HG03196 (cell line): ENCODE data around the gene RERE.
"Not testable (repeated sequence)": the region's sequence is repeated elsewhere in the genome, so short reads cannot be mapped to it uniquely, and the experiment has no call there.

Source experiments
- ATAC-seq: cut with Tn5 transposase; IDR thresholded peaks from one replicate; pipeline ENCODE4 v1.9.1; 2021; ENCODE audit not compliant: unreplicated experiment

RERE gene

DNA sequence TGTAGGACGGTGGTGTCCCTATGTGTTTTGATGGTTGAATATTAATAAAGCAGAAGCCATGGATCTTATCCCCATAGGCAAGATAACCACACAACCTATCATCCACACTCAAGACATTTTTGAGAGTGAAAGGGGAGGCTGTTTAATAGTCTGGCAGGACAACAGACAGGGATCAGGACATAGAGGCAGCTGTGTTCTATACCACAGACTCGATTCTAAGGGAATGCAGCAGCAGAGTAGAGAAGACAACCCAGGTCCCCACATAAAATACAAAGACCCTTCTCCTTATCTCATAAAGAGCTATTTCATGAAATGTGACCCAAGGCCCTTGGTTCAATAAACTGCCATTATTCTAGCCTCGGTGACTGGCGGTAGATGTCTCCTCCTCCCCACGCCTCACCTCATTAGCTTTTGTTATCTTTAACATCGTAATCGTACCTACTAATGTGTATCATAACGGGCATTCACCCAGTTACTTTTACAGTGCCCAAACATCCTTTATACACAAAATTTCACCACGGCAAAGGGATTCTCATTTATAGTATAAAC lies 196.3 kb downstream of the RERE start:
- not testable (repeated sequence) for ATAC-seq

- ATAC-seq, result not testable (repeated sequence)
These were observed 197.4 kb downstream of the RERE start for GRCh38 chr1:8619917-8620502.

GRCh38 chr1:8619419-8619818 lies 198.0 kb downstream of the RERE start:
- not testable (repeated sequence) for ATAC-seq

- not testable (repeated sequence) for ATAC-seq
These were observed 200.6 kb downstream of the RERE start for GRCh38 chr1:8616791-8617190.

GRCh38 chr1:8611634-8612515 lies 205.6 kb downstream of the RERE start:
- ATAC-seq, result not testable (repeated sequence)

- no peak for ATAC-seq
These were observed 209.5 kb downstream of the RERE start for GRCh38 chr1:8607906-8608305.

DNA sequence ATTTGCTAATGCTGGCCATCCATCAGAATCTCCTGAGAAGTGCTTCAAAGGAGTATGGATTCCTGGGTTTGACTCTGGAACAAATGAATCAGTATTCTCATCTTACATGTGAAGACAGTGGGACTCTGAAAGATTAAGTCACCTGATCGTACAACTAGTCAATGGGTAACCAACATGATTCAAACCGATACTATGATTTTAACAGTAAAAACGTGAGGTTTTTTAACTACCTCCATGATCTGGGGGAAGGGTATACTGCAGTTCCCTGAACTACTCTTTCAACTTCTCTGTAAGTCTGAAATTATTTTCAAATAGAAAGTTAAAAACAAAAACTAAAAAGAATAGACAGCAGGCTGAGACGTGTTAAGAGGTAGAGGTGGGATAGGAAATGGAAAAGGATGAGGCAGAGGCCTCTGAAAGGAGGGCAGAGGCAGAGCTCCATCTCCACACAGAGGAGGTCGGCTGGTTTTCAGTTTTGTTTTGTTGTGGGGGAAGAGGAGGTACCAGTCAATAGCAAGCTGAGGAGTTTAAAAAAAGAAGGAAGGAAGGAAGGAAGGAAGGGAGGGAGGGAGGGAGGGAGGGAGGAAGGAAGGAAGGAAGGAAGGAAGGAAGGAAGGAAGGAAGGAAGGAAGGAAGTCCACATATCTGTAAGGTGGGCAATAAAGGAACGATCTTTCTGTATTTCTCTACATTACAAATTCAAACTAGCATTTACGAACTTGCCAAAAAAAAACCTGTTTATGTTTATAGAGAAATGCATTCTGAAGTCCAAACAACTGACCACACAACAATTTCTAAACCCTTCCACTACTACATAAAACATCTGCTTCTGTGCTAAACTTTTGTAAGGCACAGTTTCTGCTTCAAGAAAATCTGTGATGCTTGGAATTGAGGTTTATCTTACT lies 213.1 kb downstream of the RERE start:
- ATAC-seq, result peak; percentile 77

- ATAC-seq, result no peak
These were observed 214.2 kb downstream of the RERE start for GRCh38 chr1:8603220-8603616.

DNA sequence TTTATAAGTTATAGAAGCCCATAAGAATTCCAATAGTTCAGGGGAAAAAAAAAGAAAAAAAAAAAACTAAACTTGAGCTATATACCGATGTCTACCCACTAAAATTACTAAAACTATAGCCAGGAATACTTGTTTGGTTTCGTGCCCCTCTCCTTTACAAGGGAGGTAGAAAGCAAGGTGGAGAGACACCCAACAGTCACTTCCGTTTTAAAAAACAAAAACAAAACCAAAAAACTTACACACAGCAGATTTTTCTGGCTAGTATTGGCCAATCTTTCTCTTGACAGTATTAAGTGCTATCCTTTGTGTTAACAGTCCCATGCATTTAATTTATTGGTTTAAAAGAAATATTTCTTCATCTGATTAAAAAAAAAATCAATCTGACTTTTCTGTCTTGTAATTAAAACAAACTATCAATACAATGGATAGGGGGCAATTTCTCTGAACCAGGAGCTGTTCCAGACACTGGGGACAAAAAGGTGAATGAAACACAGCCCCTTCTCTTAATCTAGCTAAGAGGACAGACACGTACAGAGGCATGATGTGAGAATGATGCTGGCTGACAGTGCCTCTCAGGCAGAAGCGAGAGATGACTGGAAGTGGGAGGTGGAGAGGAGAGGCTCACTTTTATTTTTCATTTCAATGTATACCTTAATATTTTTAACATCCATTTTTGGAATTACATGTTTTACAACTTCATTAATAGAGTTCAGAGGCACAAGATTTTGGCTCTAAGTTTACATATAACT lies 214.8 kb downstream of the RERE start:
- no peak for ATAC-seq

- no peak for ATAC-seq
These were observed 217.1 kb downstream of the RERE start for GRCh38 chr1:8600336-8600735.

- ATAC-seq, result no peak
These were observed 217.7 kb downstream of the RERE start for GRCh38 chr1:8599646-8600212.

GRCh38 chr1:8598783-8599182 lies 218.7 kb downstream of the RERE start:
- no peak for ATAC-seq

DNA sequence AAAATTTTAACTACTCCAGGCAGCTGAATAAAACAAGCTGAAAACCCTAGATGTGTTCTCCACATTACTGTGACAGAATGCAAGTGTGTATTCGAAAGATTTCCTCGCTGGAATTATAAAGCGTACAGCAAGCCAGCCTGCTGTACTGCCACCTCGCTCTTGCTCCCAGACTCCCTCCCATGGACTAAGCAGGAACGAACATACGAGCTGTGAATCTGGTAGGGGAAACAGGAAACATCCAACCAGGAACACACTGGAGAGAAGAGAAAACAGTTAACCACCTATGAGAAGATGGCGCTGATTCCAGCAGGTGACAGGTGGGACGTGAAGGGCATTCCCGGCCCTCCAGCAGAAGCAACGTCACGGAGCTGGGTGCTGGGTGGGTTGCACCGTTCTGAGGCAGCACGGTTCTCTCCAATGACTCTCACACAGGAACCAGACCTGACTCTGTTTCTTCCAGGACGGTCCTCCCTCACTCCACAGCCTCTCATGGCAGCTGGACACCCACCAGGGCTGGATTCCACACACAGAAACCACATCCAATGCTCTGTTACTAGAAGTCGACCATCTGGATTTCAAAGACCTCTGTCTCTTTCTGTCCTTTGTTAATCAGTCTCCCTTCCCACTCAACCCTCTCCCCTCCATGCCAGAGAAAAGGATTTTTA lies 219.2 kb downstream of the RERE start:
- ATAC-seq, result no peak

DNA sequence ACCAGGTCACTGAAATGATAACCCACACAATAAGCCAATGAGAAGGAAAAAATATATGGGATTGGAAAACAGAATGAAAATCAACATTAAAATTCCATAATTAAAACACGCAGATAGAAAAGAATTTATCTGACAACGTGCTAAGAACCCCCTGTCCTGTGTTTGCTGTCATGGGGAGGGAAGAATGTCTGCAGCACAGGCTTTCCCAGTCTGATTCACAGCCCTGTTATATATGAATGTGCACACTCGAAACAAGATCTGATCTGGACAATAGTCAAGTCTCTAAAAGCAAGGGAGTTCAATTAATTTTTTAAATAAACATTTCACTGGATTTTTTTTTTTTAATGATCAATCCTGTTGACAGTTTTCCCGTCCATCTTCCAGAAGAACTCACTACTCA lies 220.0 kb downstream of the RERE start:
- no peak for ATAC-seq

DNA sequence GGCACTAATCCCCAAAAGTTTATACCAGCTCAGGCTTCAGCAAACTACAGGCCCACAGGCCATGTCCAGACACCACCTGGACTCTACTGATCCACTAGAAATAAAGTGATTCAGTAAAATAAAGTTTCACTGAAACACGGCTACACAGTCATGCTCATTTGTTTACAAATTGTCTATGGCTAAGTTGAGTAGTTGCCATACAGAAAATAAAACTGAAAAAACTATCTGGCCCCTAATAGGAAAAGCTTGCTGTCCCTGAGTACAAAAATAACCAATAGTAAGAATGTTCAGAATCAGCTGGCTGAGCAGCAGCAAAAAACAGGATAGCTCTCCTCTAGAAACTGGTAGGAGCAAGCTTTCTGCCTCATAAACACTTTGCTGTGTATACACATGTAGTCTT lies 221.5 kb downstream of the RERE start:
- no peak for ATAC-seq

- no peak for ATAC-seq
These were observed 222.1 kb downstream of the RERE start for GRCh38 chr1:8595332-8595731.

- not testable (repeated sequence) for ATAC-seq
These were observed 224.1 kb downstream of the RERE start for GRCh38 chr1:8593292-8593691.

GRCh38 chr1:8591569-8591968 lies 225.9 kb downstream of the RERE start:
- no peak for ATAC-seq

DNA sequence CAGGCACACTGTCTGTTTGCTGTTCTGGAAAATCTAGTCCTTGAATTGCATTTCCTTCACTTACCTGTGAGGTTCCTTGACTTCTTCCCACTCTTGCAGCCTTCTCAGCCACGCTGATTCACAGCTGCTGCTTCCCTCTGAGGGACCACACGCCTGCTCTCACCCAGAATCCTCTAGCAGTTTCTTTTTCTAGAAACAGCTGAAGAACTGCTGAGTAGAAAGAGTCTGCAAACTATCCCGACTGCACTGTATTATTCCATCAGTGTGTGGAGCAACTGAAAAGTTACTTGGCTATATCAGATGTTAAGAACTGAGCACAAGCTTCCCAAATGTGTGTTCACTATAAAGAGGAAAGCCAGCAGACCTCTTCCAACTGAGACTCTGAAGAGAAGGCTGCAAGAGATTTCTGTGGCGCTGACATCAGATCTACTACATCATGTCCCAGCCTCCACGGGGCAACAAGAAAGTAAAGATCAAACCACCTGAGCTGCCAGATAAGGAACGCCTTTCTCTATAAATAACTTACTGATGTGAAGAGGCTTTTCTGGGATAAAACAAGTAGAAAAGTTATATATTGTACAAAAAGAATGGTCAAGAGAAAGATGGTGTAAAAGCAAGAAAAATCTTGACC lies 226.6 kb downstream of the RERE start:
- no peak for ATAC-seq
